ENCODE results near the gene SLC12A3.

DNA sequence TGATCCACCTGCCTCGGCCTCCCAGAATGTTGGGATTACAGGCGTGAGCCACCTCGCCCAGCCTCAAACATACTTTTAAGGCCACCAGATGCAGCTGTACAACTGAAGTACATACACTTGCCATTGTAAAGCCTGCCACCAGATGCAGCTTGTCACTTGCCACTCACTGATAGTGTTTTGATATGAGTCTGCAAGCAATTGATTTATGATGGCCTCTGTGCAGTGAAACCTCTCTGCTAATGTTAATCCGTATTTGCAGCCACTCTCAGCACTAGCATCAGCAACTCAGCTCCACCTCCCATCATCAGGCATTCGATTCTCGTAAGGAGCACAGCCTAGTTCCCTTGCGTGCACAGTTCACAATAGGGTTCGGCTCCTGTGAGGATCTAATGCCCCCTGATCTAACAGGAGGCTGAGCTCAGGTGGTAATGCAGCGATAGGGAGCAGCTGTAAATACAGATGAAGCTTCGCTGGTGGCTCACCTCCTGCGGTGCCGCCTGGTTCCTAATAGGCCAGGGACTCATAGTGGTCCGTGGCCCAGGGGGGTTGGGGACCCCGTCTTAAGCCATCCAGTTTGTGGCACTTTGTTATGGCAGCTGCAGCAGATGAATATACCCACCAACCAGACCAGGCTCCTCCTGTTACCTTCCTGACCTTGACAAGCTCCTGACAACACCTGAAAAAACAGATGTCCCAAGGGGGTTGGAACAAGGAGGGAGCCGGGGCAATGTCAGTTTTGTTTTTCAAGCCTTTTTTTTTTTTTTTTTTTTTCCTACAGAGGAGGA lies 65.7 kb downstream of the SLC12A3 start:
- TF ChIP-seq SP1 (IDR thresholded peaks at IDR 0.05) (no peak), ZNF384 (IDR thresholded peaks at IDR 0.05) (peak; percentile 86), FOXM1 (IDR thresholded peaks at IDR 0.05; ENCODE audit: borderline replicate concordance) (no peak), SUZ12 (IDR thresholded peaks at IDR 0.05) (no peak), LEF1 (IDR thresholded peaks at IDR 0.05; ENCODE audit: borderline replicate concordance) (no peak), PKNOX1 (IDR thresholded peaks at IDR 0.05) (peak; percentile 62), CTBP1 (IDR thresholded peaks at IDR 0.05; ENCODE audit: borderline replicate concordance) (no peak), NFRKB (IDR thresholded peaks at IDR 0.05) (no peak), FOXK2 (IDR thresholded peaks at IDR 0.05) (no peak), BHLHE40 (IDR thresholded peaks at IDR 0.05; ENCODE audit: borderline replicate concordance) (no peak), ARNT (IDR thresholded peaks at IDR 0.05) (no peak), L3MBTL2 (conservative IDR thresholded peaks at IDR 0.05) (no peak), HDGF (IDR thresholded peaks at IDR 0.05; ENCODE audit: borderline replicate concordance) (no peak), ELF4 (IDR thresholded peaks at IDR 0.05) (no peak)
